ENCODE results near the gene MCF2L.

The MCF2L gene

GRCh38 chr13:113001241-113002140 is 32.5 kb downstream of the MCF2L start:
- H3K4me3 ChIP-seq (ENCODE audit: low read depth, low read length): no peak overlapping the region
- TF ChIP-seq CTCF (IDR thresholded peaks at IDR 0.05; ENCODE audit: low read depth, low read length): no peak

GRCh38 chr13:113002206-113002912 is 33.3 kb downstream of the MCF2L start:
- no peak overlapping the region for H3K4me3 ChIP-seq (ENCODE audit: low read depth, low read length)
- peak; percentile 15; the same call in 1 of the 2 replicates for TF ChIP-seq CTCF (IDR thresholded peaks at IDR 0.05; ENCODE audit: low read depth, low read length)

DNA sequence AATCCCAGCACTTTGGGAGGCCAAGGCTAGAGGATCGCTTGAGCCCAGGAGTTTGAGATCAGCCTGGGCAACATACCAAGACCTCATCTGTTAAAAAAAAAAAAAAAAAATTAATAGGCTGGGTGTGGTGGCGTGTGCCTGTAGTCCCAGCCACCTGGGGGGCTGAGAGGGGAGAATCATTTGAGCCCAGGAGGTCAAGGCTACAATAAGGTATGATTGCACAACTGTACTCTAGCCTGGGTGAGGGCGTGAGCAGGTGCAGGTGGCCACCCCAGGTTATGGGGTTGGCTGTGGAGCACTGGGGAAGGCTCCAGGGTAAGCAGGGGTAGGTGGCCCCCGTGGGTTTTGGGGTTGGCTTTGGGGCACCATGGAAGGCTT is 33.9 kb downstream of the MCF2L start:
- TF ChIP-seq CTCF (IDR thresholded peaks at IDR 0.05; ENCODE audit: low read depth, low read length): no peak
- no peak overlapping the region for H3K4me3 ChIP-seq (ENCODE audit: low read depth, low read length)

GRCh38 chr13:113004126-113004525 is 35.1 kb downstream of the MCF2L start:
- H3K4me3 ChIP-seq (ENCODE audit: low read depth, low read length): no peak overlapping the region
- no peak for TF ChIP-seq CTCF (IDR thresholded peaks at IDR 0.05; ENCODE audit: low read depth, low read length)

- no peak overlapping the region for H3K4me3 ChIP-seq (ENCODE audit: low read depth, low read length)
- TF ChIP-seq CTCF (IDR thresholded peaks at IDR 0.05; ENCODE audit: low read depth, low read length): no peak
Measured at GRCh38 chr13:113005076-113005865, 36.3 kb downstream of the MCF2L start.

GRCh38 chr13:113005997-113006396 is 37.0 kb downstream of the MCF2L start:
- no peak overlapping the region for H3K4me3 ChIP-seq (ENCODE audit: low read depth, low read length)
- TF ChIP-seq CTCF (IDR thresholded peaks at IDR 0.05; ENCODE audit: low read depth, low read length): no peak
